Measurements from ENCODE around the gene FBXW7. TPM values are rescaled to one million over a fixed set of nuclear protein-coding genes. Genes with fewer than 3 reads are reported as not detected.

Gene FBXW7
- total RNA-seq, 1 experiment from 2014 or later = 27.1 TPM

DNA sequence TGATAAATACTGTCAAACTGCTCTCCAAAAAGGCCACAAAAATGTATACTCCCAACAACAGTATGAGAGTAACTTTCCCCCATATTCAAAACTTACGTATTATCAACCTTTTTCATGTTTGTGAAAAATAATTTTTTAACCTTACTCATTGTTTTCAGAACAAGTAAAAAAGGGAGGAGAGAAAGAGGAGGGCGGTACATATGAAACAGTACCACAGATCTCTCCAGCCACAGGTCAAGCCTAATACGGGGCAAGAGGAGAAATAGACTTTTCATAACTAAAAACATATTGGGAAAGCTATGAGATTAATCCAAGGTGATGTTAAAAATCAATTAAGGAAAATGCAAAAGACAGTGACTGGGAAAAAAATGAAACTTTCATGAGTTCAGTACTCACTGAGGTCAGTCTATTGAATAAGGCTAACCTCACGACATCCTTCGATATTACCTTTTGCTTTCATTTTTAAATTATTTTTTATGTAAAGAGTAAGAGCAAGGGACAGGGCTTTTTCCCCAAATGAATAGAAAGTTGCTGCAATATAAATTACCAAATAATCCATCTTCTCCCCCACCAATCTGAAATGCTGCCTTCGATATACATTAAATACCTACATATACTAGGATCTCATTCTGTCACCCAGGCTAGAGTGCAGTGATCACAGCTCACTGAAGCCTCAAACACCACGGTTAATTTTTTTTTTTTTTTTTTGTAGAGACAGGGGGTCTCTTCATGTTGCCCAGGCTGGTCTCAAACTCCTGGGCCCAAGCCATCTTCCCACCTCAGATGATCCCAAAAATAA, 25.3 kb downstream of the FBXW7 start:
- Histone ChIP-seq H3K4me2 (ENCODE audit: insufficient read depth, insufficient read length, low read length) (no peak overlapping the region), H3K14ac (ENCODE audit: insufficient read depth, low read length) (no peak overlapping the region), H4K91ac (ENCODE audit: insufficient read length, low read depth, low read length) (no peak overlapping the region), H2BK12ac (ENCODE audit: insufficient read length, low read depth, low read length) (no peak overlapping the region), H3K9me3 (ENCODE audit: control insufficient read depth, low read depth, low read length) (no peaks in the 10 kb centered on the region), H3K4me1 (ENCODE audit: insufficient read depth, low read length) (no peaks in the 10 kb centered on the region), H4K8ac (replicated peaks; ENCODE audit: insufficient read length, low read depth, low read length) (no peak overlapping the region), H3K23ac (ENCODE audit: insufficient read length, low read depth, low read length) (no peak overlapping the region), H2BK15ac (ENCODE audit: low read depth, low read length) (no peak overlapping the region), H3K27ac (ENCODE audit: insufficient read length, low read depth, low read length) (no peak overlapping the region), H3K9ac (ENCODE audit: extremely low read depth, insufficient read length, low read length) (no peak overlapping the region), H3K79me2 (ENCODE audit: insufficient read depth, low read length) (no peaks in the 10 kb centered on the region; the same call in 1 of the 2 replicates), H2BK120ac (ENCODE audit: low read depth, low read length, poor library complexity, severe bottlenecking) (no peak overlapping the region), H2BK5ac (ENCODE audit: insufficient read length, low read length) (no peak overlapping the region), H3T11ph (ENCODE audit: low read length) (no peak overlapping the region), H3K18ac (ENCODE audit: insufficient read length, low read depth, low read length) (no peak overlapping the region), H2AFZ (ENCODE audit: low read length) (no peak overlapping the region), H3K79me1 (ENCODE audit: insufficient read depth, low read depth, low read length, poor library complexity, severe bottlenecking) (peaks cover 2% of the 10 kb centered on the region), H4K20me1 (ENCODE audit: control insufficient read depth, insufficient read depth, insufficient read length) (no peaks in the 10 kb centered on the region), H2AK5ac (ENCODE audit: insufficient read length, low read length) (no peak overlapping the region), H3K23me2 (ENCODE audit: insufficient read length, low read depth, low read length, poor library complexity, severe bottlenecking) (no peaks in the 10 kb centered on the region), H3K27me3 (ENCODE audit: insufficient read depth, low read length) (no peaks in the 10 kb centered on the region), H3K56ac (ENCODE audit: insufficient read length, low read depth, low read length) (no peak overlapping the region), H4K5ac (ENCODE audit: insufficient read length, low read depth, low read length) (no peak overlapping the region), H2BK20ac (ENCODE audit: low read depth, low read length, poor library complexity, severe bottlenecking) (no peak overlapping the region), H3K4ac (ENCODE audit: low read depth, low read length) (no peak overlapping the region)
- no peaks in the 10 kb centered on the region for H3K36me3 Mint-ChIP-seq (ENCODE audit: insufficient read depth in 1 of 3, low read depth in 3 of 3)
- H3K27me3 Mint-ChIP-seq (ENCODE audit: low read depth) = no peaks in the 10 kb centered on the region
- peak overlapping the region in 2 of 3 experiments; percentile 6 to 51; a peak in 1 of 7 replicates for H3K27ac Mint-ChIP-seq
- DNase-seq = no peak
- WGBS (ENCODE audit: extremely low coverage, insufficient read length, low lambda C conversion rate) = 100% methylated on average over 1 of the region's 7 CpGs
- H3K4me1 Mint-ChIP-seq = peaks cover 19 to 30% of the 10 kb centered on the region in 2 experiments
- H3K9me3 Mint-ChIP-seq = no peaks in the 10 kb centered on the region
- TF ChIP-seq, protein P1, sequence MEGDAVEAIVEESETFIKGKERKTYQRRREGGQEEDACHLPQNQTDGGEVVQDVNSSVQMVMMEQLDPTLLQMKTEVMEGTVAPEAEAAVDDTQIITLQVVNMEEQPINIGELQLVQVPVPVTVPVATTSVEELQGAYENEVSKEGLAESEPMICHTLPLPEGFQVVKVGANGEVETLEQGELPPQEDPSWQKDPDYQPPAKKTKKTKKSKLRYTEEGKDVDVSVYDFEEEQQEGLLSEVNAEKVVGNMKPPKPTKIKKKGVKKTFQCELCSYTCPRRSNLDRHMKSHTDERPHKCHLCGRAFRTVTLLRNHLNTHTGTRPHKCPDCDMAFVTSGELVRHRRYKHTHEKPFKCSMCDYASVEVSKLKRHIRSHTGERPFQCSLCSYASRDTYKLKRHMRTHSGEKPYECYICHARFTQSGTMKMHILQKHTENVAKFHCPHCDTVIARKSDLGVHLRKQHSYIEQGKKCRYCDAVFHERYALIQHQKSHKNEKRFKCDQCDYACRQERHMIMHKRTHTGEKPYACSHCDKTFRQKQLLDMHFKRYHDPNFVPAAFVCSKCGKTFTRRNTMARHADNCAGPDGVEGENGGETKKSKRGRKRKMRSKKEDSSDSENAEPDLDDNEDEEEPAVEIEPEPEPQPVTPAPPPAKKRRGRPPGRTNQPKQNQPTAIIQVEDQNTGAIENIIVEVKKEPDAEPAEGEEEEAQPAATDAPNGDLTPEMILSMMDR (conservative IDR thresholded peaks at IDR 0.05) = no peak
- H3K4me3 Mint-ChIP-seq = no peak overlapping the region
